NCI-H2171 (cell line): Measurements from ENCODE around the gene ESPN.
A peak's percentile ranks its signal among the peaks of the same experiment; 100 is the strongest.

Experiments used
- DNase-seq: peaks from one replicate; lab custom pipeline; 2025; lab: John Stamatoyannopoulos, UW

Gene ESPN

DNA sequence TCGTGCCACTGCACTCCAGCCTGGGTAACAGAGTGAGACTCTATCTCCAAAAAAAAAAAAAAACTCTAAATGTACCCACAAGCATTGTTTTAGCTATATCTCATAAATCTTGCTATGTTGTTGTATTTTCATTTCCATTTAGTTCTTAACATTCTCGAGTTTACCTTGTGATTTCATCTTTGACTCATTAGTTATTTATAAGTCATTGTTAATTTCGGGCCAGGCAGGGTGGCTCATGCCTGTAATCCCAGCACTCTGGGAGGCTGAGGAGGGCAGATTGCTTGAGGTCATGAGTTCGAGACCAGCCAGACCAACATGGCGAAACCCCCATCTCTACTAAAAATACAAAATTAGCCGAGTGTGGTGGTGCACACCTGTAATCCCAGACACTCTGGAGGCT, 16.6 kb upstream of the ESPN start:
- DNase-seq = no peak

DNA sequence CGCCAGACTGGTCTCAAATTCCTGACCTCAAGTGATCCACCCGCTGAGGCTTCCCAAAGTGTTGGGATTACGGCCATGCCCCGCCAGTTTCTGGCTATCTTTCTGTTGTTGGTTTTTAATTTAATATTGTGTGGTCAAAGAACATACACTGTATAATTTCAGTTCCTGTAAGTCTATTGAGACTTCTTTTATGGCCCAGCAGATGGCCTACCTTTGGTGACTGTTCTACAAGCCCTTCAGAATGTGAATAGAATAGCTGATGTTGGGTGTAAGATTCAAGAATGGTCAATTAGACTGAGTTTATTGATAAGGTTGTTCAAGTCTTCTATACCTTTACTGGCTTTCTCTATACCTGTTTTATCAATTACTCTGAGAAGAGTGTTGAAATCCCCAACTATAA, 15.5 kb upstream of the ESPN start:
- DNase-seq = no peak

DNA sequence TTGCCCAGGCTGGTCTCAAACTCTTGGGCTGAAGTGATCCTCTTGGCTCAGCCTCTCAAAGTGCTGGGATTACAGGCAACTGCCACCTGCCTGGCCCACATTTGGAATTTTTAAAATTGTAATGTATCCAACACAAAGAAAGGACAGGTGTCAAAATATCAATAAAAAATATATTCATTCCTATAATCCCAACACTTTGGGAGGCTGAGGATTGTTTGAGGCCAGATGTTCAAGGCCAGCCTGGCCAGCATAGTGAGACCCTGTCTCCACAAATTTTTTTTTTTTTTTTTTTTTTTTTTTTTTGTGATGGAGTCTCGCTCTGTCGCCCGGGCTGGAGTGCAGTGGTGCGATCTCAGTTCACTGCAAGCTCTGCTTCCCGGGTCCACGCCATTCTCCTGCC, 14.8 kb upstream of the ESPN start:
- no peak for DNase-seq

DNA sequence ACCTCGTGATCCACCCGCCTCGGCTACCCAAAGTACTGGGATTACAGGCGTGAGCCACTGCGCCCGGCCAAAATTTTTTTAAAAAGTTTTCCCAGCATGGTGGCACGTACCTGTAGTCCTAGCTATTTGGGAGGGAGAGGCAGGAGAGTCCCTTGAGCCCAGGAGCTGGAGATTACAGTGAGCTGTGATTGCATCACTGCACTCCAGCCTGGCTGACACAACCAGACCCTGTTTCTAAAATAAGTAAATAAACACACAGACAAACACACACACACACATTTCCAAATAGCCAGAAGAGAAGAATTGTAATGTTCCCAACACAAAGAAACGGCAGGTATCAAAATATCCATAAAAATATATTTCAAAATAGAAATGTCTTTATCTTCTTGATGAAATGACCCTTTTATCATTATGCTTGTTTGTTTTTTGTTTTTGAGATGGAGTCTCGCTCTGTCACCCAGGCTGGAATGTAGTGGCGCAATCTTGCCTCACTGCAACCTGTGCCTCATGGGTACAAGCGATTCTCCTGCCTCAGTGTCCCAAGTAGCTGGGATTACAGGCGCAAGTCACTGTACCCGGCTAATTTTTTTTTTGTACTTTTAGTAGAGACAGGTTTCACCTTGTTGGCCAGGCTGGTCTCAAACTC, 14.2 kb upstream of the ESPN start:
- DNase-seq = no peak

DNA sequence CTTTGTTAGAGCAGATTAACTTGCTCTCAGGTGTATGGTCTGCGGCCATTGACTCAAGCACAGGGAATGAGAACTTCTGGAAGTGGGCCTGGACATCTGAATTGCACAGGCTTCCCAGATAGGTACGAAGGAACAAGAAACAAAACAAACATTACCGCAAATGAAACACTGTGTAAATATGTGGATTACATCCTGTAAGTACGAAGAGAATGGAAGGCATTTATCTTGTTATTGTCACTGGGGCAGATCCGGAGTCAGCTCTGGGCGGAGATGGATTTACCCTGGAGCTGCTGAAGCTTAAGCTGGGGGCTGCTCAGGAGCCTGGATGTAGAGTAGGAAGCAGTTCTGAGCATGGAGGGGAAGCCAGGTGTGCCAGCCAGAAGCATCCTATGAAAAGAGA, 11.7 kb upstream of the ESPN start:
- DNase-seq = no peak

DNA sequence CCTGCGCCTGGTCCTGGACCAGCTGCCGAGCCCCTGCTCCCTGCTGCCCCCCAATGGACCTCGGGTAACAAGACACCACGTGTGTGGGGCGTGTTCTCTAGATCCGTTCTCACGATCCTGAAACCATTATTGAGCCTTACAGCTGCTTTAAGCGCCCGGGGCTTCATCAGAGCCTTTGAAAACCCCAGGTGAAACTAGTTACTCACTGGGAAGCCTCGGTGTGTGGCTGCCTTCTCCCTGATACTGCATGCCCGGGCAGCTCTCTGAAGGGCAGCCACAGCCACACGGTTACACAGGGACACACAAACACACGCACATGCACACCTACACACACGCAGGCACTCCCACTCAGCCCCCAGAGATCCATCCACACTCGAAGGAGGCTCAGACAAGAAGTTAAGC, 10.1 kb upstream of the ESPN start:
- peak; percentile 26 for DNase-seq

DNA sequence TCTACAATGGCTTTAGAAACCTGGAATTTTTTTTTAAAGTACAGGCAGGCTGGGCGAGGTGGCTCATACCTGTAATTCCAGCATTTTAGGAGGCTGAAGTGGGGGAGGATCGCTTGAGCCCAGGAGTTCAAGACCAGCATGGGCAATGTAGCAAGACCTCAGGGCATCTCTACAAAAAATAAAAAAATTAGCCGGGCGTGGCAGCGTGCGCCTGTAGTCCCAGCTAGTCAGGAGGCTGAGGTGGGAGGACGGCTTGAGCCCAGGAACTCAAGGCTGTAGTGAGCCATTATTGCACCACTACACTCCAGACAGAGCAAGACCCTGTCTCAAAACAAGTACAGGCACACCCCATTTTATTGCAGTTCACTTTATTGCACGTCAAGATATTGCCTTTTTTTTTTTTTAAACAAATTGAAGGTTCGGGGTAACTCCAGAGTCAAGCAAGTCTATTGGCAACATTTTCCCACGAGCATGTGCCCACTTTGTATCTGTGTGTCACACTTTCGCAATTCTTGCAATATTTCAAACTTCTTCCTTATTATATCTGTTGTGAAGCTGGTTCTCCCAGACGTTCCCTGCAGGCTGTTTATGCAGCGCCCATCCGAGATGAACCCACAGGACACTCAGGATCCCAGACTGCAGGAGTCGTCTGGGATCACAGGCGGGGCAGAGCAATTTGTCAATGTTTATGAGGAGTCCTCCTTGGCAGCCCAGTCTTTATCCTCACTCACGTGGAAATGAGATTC, 9.5 kb upstream of the ESPN start:
- DNase-seq = no peak

DNA sequence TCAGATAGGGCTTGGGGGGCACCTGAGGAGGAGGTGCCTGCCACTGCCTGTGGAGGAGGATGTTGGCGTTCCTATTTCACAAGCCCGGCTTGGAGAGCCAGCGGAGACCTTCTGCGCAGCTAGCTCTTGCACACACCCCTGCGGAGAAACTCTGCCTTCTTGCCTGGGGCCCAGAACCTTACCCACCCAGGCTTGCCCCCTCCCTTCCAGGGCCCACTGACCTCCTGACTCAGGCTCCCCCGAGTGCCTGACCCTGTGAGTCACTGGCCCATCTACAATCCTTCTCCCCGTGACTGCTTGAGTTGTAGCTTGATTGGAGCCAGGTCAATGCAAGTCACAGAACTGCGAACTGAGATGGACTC, 8.3 kb upstream of the ESPN start:
- DNase-seq = no peak

DNA sequence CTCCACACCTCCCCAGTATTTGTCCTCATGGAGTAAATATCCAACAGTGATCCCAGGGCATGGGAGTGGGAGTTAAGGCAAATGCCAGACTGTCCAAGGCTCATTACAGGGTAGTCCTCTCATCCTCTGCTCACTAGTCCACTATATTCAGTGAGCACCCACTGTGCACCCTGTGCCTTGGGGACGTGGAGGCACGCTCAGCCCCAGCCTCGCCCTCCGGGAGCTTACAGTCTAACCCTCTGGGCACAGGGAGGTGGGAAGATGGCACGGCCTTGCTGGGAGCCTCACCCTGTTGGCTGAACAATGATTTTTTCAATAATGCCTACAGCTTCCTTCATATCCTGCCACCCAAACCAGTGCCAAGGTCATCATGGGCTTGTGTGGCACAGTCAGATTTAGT, 7.7 kb upstream of the ESPN start:
- no peak for DNase-seq

DNA sequence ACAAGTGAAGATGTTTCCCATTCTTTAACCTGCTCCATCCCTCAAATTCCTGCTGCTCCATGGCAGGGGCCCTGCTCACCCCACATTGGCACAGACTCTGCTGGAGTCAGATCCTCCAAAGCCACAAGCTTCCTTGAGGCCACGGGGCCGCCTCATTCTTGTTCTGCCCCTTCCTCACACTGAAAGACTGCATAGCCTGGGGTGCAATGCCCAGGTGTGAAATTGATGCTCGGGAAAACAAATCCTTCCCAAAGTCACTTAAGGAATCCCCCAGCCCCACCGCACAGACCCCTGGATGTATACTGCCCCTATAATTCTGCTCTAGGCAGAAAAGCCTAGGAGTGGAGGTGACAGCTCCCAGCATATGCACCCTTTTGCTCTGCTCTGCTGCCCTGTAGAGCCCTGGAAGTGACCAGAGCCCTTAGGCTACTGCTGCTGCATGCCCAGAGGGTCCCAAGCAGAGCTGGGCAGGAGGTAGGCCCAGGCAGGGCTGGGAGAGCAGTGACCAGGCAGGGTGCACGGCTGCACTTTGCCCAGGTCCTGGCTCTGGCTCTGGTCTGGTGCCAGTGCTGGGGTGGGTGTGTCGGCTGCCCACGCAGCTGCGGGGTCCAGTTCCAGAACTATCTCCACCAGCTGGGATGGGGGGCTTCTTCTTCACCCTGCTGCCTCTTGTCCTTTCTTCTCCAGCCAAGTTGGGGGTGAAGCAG, 6.5 kb upstream of the ESPN start:
- DNase-seq = no peak

DNA sequence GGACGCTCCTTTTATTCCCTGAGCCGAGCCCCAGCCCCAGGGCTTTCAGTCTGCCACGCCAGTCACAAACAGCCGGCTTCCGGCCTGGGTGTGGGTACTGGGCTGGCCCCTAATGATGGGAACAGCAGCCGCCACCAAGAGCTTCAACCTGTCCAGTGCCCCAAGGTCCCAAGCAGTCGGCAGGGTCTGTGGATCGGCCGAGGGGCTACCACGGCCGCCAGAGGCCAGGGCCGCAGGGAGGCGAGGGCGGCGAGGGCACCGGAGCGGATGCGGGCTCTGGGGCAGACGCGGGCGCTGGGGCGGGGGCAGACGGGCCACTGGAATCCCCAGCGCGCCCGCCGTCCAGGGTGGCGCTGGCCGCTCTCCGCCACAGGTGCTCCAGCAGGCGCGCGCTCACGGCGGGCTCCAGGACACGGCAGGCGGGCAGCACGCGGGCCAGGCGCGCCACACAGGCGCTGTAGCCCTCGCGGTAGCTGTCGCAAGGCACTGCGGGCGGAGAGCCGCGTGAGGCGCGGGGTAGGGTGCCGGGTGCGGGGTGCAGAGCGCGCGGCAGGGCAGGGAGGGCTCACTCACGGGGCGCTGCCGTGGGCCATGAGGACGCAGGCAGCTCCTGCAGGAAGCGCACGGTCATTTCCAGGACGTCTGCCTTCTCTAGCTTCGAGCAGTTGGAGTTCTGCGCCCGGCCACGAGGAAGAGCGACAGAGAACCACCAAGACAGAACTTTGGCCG, 5.7 kb upstream of the ESPN start:
- DNase-seq = no peak

DNA sequence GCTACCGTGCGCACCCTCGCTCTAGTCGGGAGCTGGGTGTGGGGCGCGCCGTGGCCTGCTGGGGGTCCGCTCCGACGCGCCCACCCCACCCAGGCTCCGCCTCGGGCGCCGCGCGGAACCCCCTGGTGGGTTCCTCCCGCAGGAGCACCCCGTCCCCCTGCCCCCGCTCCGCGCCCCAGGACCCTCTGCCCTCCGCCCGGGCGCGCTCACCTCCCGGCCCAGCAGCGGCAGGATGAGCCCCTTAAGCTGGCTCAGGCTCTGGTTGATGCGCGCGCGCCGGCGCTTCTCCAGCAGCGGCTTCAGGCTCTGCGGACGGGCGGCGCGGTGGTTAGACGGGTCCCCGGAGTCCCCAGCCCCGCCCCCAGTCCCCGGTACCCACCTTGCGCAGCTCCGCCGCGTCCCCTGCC, 5.2 kb upstream of the ESPN start:
- peak; percentile 18 for DNase-seq

DNA sequence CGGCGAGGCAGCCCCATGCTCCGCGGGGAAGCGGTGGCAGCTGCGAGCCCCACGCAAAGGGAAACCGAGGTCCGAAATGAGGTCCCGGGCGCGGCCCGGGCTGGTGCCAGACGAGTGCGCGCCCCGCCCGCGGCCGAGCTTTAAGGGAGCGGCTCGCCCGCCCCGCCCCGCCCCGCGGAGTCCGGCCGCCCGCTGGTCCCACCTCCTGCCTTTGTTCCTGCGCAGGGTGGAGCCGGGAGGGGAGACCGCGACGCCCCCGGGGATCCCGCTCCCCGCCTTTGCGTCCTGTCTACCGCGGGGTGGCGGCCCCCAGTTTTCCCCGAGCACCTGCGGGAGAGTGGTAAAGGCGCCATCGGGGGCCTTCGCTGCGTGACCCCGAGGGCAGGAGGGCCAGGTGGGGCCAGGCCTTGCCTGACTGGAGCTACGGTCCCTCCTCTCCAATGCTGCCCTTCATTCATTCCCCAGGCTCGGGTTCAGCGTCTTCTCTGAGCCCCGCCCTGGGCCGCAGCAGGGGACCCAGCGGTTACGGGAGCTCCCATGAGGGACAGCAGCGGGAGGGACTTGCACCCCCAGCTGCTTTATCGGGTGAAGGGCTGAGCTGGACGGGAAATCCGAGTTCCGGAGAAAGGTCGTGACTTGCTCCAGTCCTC, 4.6 kb upstream of the ESPN start, which contains the start of gene HES2:
HES2 (minus strand) TSS at position 116 of the 650 bp plus-strand sequence; CDS start at position 17, 99 bp downstream.
- no peak for DNase-seq

DNA sequence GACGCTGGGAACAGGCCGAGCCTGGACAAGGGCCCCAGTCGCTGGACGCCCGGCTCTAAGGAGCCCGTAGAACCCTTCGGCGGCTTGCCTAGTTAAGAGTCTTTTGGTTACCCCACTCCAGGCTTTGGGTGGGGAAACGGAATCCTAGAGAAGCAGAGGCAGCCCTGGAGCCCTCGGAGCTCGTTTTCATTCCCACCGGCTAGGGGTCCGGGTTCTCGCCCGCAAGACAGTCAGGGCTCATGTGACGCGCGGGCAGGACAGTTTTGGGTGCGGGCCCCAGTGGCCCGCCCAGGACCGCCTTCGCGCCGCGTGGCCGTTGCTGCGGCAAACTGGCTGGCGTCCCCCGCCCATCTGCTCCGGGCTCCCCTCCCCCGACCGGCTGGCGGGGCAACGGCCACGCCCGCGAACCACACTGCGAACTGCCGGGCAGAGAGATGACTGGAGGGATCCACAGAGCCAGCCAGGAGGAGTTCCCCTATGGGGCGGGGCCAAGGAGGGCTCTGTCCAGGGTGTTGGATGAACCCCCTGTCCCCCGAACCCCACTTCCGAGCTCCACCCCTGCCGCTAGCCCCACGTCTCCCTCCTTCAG, 4.0 kb upstream of the ESPN start:
- DNase-seq = no peak

DNA sequence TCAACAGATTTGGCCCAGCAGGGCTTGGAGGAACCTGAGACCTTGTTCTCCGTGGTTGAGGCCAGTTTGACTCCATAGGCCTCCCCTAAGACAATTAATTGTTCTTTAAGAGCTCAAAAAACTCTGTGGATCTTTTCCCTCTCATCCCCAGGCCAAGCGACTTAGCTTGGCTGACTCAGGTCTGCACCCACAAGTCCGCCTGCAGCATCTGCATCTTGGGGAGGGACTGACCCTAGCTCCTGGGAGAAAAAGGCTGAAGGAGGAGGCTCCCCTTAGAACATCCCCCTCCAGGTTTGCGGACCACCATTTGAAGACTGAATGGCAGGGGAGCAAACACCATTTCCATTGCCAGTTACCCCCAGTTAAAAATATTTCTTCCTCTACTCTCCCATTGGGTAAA, 3.3 kb upstream of the ESPN start:
- DNase-seq = no peak

DNA sequence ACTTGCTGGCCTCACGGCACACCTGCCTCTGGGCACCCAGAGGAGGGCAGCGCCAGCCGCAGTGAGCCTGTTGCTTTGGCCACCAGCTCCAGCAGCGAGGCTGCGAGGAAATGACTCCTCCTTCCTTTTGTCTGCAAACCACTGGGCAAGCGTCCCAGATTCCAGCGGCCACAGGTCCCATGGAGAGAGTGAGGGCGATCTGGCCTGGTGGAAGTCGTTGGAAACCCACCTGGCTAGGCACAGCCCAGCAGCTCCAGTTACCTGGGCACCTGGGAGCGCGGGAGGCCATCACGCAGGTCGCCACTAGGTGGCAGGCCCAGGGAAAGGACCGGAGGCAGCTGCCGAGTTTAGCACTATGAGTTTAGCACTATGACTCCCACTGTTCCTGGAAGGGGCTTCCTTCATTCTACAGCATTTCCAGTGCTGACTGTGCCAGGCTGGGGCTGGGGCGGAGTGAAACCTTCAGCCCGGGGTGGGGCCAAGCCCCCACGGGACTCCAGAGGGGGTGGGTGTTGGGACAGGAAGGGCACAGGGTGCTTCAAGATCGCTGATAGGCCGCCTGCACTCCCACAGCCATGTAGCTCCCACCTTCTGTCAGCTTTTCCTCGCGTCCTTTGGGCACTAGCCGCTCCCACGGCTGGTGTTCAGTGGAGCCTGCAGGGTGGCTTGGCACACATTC, 1.1 kb upstream of the ESPN start:
- DNase-seq = peak; percentile 55

DNA sequence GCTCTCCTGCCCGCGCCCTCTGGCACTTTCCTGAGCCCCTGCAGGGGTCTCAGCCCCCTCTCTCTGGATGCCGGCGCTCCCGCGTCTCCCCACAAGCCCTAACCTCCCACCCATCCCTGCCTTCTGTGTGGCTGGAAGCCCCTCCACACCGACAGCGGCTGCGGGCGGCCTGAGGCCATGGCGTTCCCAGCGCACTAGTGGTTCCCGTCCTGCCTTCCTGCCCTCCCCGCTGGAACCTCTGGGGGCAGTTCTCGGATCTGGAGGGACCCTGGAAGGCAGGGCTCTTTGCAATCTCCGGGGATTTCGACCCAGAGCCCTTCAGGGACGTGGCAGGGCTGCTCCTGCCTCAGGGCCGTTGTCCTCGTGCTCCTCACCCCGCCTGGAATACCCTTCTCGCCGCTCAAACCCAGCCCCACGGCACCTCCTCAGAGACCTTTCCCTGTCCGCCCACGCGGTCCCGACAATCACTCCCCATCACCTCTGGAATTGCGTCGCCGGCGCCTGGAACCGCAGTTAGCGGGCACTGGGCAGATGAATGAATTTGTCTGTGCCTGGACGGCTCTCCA, 493 bp upstream of the ESPN start:
- no peak for DNase-seq

DNA sequence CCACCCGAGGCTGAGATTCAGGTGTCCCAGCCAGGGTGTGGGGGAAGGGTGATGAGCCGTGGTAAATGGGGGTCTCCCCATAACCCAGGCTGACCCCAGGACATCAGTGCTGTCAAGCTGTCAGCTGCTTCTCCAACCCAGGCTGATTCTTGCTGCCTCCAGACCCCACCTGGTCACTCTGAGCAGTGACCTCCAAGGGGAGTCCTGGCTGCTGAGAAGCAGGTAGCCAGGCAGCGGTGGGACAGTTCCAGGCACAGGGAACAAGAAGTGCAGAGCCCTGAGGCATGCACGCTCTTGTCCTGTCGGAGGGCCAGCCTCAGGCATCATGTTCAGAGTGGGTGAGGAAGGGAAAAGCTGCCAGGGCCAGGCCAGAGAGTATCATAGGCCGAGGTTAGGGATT, 1.1 kb downstream of the ESPN start:
- DNase-seq = no peak

DNA sequence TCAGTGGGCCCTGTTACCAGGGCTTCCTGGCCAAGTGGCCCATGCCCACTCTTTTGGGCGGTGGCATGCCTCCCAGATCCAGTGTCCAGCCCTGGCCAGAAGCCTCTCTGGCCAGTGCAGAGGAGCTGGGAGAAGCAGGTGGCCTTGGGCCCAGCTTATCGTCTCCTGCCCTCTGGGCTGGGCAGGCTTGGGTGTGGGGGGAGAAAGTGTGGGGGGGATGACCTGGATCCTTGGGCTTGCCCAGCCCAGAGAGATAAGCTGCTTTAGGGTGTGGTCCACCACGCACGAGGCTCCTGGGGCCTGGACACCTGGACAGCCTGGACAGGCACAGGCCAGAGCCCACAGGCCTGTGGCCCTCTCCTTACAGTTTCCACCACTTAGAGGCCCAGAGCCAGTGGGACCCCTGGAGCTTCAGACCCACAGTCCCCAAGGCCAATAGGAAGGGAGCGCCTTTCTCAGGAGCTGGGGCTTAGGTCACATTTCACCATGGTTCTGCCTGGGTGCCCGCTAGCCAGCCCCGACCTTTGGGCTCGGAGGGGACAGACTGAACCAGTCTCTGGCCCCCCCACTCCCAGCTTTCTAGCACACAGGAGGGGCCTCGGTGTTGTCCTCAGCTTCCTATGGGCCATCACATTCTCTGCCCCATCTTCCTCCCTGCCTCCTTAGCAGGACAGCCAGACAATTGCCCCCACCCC, 1.8 kb downstream of the ESPN start:
- DNase-seq = no peak

DNA sequence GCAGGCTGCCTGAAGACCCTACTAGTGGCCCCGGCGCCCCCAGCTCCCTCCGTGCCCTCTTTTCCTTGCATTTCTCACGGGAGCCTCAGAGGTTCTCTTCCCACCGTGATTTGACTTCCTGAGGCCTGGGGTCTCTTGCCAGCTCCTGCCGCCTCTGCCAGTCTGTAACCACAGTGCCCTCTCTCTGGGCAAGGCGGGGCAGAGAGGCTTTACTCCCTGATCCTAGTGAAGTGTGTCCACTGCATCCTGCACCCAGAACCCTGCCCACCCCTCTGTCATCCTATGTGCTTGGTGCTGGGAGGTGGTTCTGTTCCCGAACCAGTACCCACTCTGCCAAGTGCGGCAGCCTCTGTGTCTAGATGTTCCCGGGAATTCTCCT, 2.4 kb downstream of the ESPN start:
- no peak for DNase-seq
